Measurements from ENCODE around the gene CST2.
"Not testable (repeated sequence)": the region's sequence is repeated elsewhere in the genome, so short reads cannot be mapped to it uniquely, and the experiment has no call there.

CST2 gene

GRCh38 chr20:23800865-23801264 is 25.7 kb downstream of the CST2 start:
- DNase-seq: no peak

DNA sequence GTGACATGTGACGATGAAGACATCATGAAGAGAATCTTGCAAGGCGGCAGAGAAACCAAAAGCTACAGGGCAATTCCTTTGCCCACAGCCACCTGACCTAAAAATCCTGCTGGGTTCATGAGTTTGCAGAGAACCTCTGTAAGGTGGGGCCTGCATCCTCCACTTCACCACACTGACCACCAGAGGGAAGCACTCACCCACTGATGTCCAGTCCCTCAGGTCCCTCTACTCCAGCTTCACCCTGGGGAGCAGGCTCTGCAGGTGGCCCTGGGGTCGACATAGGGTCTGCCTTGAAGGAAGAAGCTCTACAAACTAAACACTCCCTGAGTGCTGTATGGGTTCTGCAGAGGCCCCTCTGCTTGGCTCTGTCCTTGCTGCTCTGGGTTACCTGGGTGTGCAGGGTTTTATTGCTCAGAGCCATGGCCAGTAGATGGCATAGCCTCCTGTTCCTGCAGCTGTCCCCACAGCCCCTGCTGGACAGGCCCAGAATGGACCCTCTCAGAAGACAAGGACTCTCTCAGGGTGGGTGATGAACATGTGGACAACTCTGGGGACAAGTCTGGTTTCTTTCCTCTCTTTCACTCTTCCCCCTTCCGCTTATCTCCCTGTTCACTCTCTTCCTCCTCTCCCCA is 27.2 kb downstream of the CST2 start:
- peak; percentile 45 for DNase-seq

- no peak for DNase-seq
These were observed 31.0 kb downstream of the CST2 start for GRCh38 chr20:23795526-23795925.

DNA sequence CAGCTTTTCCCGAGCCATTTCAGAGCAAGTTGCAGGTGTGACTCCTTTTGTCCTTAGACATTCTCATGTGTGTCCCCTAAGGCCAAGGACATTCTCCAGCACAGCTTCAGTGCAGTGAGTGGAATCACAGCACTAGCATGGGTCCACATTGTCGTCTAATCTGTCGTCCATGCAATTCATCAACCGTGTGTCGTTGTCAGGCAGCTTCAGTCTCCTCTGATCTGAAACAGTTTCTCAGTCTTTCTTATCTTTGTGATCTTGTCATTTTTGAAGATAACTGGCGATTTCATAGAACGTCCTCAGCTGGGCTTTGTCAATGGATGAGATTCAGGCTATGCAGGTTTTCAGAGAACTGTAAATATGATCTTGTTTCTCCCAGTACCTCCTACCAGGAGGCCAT is 31.7 kb downstream of the CST2 start:
- DNase-seq: no peak

DNA sequence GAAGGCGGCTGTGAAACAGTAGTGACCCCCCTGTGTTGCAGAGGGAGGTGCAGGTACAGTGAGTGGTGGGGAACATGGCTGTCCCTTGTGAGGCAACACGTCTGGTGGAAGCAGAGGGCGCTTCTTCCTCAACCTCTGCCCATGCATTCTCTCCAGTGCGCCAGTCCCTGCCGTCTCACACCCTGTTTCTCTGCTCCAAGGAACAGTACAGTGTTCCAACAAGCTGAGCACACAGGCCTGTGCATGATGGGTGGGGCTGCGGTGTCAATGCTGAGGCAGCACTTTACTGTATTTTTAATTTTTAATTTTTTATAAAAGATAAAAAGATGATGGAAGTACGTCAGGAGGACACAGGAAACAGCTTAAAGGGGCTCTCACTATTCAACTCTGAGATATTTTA is 32.5 kb downstream of the CST2 start:
- no peak for DNase-seq

DNA sequence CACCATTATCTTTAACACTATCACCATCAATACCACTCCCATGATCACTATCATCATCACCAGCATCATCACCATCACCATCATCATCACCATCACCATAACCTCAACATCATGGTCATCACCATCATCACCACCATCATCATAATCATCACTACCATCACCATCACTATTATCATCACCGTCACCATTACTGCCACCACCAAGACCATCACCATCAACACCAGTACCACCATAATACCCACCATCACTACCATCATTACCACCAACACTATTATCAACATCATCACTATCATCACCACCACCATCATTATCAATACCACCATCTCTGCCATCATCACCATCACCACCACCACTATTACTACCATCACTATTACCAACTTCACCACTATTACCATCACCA is 43.1 kb downstream of the CST2 start:
- no peak for DNase-seq

DNA sequence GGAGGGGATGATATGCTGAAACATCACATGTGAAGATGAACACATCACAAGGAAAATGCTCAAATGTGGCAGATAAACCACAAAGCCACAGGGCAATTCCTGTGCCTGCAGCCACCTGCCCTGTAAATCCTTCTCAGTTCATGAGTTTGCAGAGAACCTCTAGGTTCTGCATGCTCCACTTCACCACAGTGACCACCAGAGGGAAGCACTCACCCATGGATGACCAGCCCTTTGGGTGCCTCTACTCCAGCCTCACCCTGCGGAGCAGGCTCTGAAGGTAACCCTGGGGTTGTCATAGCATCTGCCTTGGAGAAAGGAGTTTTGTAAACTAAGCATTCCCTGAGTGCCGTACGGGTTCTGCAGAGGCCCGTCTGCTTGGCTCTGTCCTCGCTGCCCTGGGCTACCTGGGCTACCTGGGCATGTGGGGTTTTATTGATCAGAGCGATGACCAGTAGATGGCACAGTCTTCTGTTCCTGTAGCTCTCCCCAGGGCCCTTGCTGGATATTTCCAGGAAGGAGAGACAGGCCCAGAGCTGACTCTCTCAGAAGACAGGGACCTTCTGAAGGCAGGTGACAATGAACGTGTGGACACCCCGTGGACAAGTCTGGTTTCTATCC is 44.1 kb downstream of the CST2 start:
- peak; percentile 67 for DNase-seq

DNA sequence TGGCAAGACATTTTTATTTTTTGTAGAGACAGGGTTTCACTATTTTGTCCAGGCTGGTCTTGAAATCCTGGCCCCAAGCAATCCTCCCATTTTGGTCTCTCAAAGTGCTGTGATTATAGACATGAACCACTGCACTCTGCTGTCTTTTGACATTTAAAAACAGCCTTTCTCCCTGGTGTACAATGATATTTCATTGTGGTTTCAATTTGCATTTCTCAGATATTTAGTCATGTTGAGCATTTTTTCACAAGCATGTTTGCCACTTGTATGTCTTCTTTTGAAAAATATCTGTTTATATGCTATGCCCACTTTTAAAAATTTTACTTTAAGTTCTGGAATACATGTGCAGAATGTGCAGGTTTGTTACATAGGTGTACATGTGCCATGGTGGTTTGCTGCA is 47.9 kb downstream of the CST2 start:
- not testable (repeated sequence) for DNase-seq

- DNase-seq: not testable (repeated sequence)
These were observed 49.1 kb downstream of the CST2 start for GRCh38 chr20:23777380-23777779.

DNA sequence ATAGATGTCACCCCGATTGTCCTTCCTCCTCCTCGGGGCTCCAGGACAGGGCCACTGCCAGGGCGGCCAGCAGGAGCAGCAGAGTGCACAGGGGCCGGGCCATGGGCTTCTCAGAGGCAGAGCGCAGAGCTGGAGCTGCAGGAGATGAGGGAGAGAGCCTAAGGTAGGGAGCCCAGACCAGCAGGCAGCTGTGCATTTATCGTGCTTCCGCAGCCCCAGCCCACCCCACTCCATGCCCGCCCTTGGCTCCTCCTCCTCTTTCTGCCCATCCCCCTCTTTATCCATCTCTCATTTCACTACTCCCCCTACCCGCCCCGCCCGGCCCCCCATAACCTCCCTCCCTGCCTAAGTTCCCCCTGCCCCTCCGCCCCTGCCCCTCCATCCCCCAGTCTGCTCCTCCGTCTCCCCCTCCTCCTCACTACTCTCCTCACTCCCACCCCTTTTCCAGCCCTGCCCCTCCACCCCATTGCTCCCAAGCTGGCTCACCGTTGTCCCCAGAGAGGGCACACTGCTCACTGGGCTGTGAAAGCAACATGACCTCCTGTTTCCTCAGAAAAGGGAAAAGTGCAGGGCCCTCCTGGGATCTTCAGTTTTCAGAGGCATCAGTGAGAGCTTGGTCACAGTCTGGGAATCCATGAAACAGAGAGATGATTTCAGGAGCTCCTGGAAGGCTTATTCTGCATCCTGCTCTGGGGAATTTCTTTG is 50.3 kb downstream of the CST2 start:
- peak; percentile 1 for DNase-seq

DNA sequence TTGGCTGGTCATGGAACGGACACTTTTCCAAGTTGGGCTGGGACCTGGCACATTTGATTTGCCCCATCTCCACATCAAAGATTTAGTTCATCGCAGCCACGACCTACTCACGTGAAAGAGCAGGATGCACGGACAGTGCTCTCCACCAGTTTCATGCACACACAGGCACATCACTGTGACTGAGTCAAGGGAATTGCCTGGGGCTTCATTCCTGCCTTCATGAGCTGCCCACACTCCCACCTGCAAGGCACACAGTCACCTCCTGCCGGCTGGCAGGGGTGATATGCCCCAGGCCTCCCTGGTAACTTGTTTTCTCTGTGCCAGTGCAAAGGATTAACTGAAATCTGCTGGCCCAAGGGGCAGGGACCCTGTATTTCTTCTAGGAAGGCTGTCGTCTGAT is 52.4 kb downstream of the CST2 start:
- no peak for DNase-seq
